Spleen (tissue), 7 donors: ENCODE results near the gene EFR3B.

Source experiments
- CTCF ChIP-seq, 11 experiments: fragments of 200-600 bp in 7 of 11; fragments of 450-650 bp in 4 of 11; sonication (generic) in 4 of 11; IDR thresholded peaks in 8 of 11; conservative IDR thresholded peaks in 3 of 11; 1 replicate in 7 of 11; 2 replicates in 4 of 11; pipeline versions ENCODE4 v1.4.0 to v1.8.0; 2016 to 2021; ENCODE audit warnings: antibody characterized with exemption in 11 of 11, inconsistent platforms in 4 of 11, mild to moderate bottlenecking in 1 of 11
- POLR2A ChIP-seq, 3 donors: fragments of 450-650 bp; IDR thresholded peaks; one replicate each; pipeline ENCODE4 v1.5.1; 2017; ENCODE audit warnings: antibody characterized with exemption in 3 of 3, mild to moderate bottlenecking in 1 of 3
- POLR2AphosphoS5 ChIP-seq, 3 donors: sonication (generic); formaldehyde crosslinking; IDR thresholded peaks; one replicate each; pipeline ENCODE4 v1.5.1; 2017; ENCODE audit warnings: antibody characterized with exemption in 3 of 3
- donor health status: DM: no; HTN: no; CAD: no; lungs with moderate emphysema.
- donor health status: DM: no; HTN: no; CAD: no.
- donor health status: DM: no; HTN: no; CAD: no.

- no peak for TF ChIP-seq CTCF (IDR thresholded peaks at IDR 0.05 in 8 of 11, conservative IDR thresholded peaks at IDR 0.05 in 3 of 11)
- no peak for TF ChIP-seq POLR2A (IDR thresholded peaks at IDR 0.05)
- TF ChIP-seq POLR2AphosphoS5 (IDR thresholded peaks at IDR 0.05) = no peak
Observed at GRCh38 chr2:25063876-25064660, 22.2 kb downstream of the EFR3B start.
